HG03378 (cell line): Measurements from ENCODE around the gene NFE2L3.

ENCODE experiments used
- ATAC-seq: cut with Tn5 transposase; IDR thresholded peaks from one replicate; pipeline ENCODE4 v1.9.1; 2021; ENCODE audit warnings: mild to moderate bottlenecking, moderate library complexity; ENCODE audit not compliant: unreplicated experiment

NFE2L3 gene

GRCh38 chr7:26198781-26199169 is 46.8 kb downstream of the NFE2L3 start:
- no peak for ATAC-seq

GRCh38 chr7:26199301-26200037 is 47.5 kb downstream of the NFE2L3 start:
- ATAC-seq, result no peak

- peak; percentile 5 for ATAC-seq
These were observed 48.0 kb downstream of the NFE2L3 start for GRCh38 chr7:26200038-26200443.

- peak; percentile 77 for ATAC-seq
These were observed 48.6 kb downstream of the NFE2L3 start, which contains the start of gene HNRNPA2B1 for GRCh38 chr7:26200444-26201246. Gene HNRNPA2B1 (minus strand): TSS chr7:26200746. CDS start chr7:26200577, 169 bp downstream.

- ATAC-seq, result peak; percentile 28
These were observed 49.4 kb downstream of the NFE2L3 start, which contains the start of gene CBX3 for GRCh38 chr7:26201247-26202018. Gene CBX3 (plus strand): TSS chr7:26201745. CDS start chr7:26202999, 1,254 bp downstream.

GRCh38 chr7:26202019-26202990 is 50.3 kb downstream of the NFE2L3 start:
- ATAC-seq, result no peak

GRCh38 chr7:26203016-26203415 is 51.0 kb downstream of the NFE2L3 start:
- ATAC-seq, result no peak

GRCh38 chr7:26208040-26208439 is 56.0 kb downstream of the NFE2L3 start:
- ATAC-seq, result no peak

- no peak for ATAC-seq
These were observed 61.1 kb downstream of the NFE2L3 start for GRCh38 chr7:26212921-26213718.

GRCh38 chr7:26213807-26214515 is 62.0 kb downstream of the NFE2L3 start:
- no peak for ATAC-seq

- ATAC-seq, result no peak
These were observed 64.1 kb downstream of the NFE2L3 start for GRCh38 chr7:26216049-26216448.

GRCh38 chr7:26224359-26224758 is 72.4 kb downstream of the NFE2L3 start:
- ATAC-seq, result no peak

GRCh38 chr7:26227987-26228386 is 76.0 kb downstream of the NFE2L3 start:
- no peak for ATAC-seq

- ATAC-seq, result no peak
These were observed 82.0 kb downstream of the NFE2L3 start for GRCh38 chr7:26233902-26234511.
